Measurements from ENCODE around the gene KIAA1217. TPM values are rescaled to one million over a fixed set of nuclear protein-coding genes. Genes with fewer than 3 reads are reported as not detected.

Gene KIAA1217
- polyA plus RNA-seq, 1 of the 3 experiments (the other 2 are of a cell fraction): 7.2 TPM

DNA sequence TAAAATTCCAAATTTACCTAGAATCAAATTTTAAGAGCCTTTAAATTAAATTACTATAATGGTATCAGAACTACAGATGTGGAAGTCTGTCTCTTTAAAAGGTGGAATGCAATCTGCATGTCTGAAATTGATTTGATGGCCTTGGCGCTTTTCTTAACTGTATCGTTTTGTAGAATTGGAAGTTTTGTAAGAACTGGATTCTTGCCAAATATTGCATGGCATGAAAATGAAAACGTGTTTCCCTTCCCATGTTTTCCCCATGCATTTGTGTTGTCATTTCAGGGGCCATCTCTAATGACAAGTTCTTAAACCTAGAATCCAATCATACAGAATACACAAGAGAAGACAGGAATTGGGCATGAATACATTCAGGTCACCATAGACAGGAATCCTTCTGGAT is 162.5 kb downstream of the KIAA1217 start:
- H3K79me2 ChIP-seq (ENCODE audit: insufficient read depth): no peaks in the 10 kb centered on the region
- DNase-seq: no peak
- no peaks in the 10 kb centered on the region for H3F3A ChIP-seq (replicated peaks; ENCODE audit: insufficient read depth)
- no peaks in the 10 kb centered on the region for H4K20me1 ChIP-seq (ENCODE audit: insufficient read depth)
- ChIA-PET POLR2A (no interaction called here), CTCF (interaction anchor here (1.1 to 1.3 kb wide), 3 partner anchors 13 to 131 kb away, joined by 3 to 5 read pairs (median 3); no protein-coding TSS in a partner anchor)
- no peaks in the 10 kb centered on the region for H3K9me2 ChIP-seq
- TF ChIP-seq YY1 (IDR thresholded peaks at IDR 0.05; ENCODE audit: low read depth) (no peak), TCF12 (IDR thresholded peaks at IDR 0.05) (no peak), FOXJ3 (CRISPR knock-in tag; IDR thresholded peaks at IDR 0.05) (no peak), FOXM1 (IDR thresholded peaks at IDR 0.05; ENCODE audit: low read depth) (no peak), EZH2phosphoT487 (IDR thresholded peaks at IDR 0.05; ENCODE audit: borderline replicate concordance, low read depth) (no peak), FOSL2 (IDR thresholded peaks at IDR 0.05; ENCODE audit: borderline replicate concordance, low read depth) (no peak), NFIC (IDR thresholded peaks at IDR 0.05; ENCODE audit: borderline replicate concordance) (no peak)
- TF ChIP-seq, protein P1, sequence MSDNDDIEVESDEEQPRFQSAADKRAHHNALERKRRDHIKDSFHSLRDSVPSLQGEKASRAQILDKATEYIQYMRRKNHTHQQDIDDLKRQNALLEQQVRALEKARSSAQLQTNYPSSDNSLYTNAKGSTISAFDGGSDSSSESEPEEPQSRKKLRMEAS (IDR thresholded peaks at IDR 0.05; ENCODE audit: low read depth): no peak
- H3K27me3 ChIP-seq (ENCODE audit: insufficient read depth): no peaks in the 10 kb centered on the region
- H3K9me3 ChIP-seq: no peaks in the 10 kb centered on the region
- H3K9ac ChIP-seq: no peak overlapping the region
- 70% methylated on average over 3 of the region's 3 CpGs for WGBS (ENCODE audit: low lambda C conversion rate)
- no peaks in the 10 kb centered on the region for H3K36me3 ChIP-seq (replicated peaks in 1 of 2; ENCODE audit: control insufficient read depth in 1 of 2, insufficient read depth in 2 of 2, low read length in 1 of 2)
- H3K27ac ChIP-seq (ENCODE audit: low read depth in 2 of 2, low read length in 1 of 2): no peak overlapping the region
- peaks cover 0 to 7% of the 10 kb centered on the region in 2 experiments; a peak in 2 of 4 replicates for H3K4me1 ChIP-seq (ENCODE audit: control insufficient read depth in 1 of 2, insufficient read depth in 2 of 2, low read depth in 1 of 2, low read length in 1 of 2)
- H2AFZ ChIP-seq (ENCODE audit: low read depth): no peak overlapping the region
- no peak overlapping the region for H3K4me3 ChIP-seq (ENCODE audit: low read depth in 2 of 2, low read length in 1 of 2)
- H3K4me2 ChIP-seq: no peak overlapping the region

DNA sequence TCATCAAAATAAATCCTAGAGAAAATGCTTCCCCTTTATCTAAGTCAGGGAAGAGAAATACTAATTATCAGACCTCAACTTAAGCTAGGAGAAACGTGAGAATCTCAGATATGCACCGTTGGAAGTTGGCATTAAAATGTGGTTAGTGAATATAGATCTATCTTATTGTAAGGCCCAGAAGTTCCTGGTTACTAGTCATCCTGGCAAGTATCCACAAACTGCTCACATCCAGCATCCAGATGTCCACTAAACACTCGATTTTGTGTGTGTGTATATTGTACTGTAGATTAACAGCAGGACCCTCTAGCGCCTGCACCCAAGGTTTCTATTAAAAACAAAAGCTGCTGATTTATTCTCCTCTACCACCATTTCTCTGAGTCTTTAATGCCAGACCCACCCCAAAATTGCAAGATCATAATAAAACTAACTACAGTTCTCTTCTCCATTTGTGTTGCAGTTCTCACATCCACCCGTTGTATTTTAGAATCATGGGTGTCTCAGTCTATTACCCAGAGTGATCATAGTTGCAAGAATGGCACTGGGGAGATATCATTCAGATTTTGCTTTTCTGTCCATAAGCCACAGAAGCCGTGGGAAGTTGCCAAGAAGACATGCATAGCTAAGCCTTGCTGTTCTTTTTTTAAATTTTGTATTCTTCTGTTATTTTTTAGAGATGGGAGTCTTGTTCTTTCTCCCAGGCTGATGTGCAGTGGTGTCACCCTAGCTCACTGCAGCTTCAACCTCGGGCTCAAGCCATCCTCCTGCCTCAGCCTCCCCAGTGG is 165.4 kb downstream of the KIAA1217 start:
- peaks cover 0 to 7% of the 10 kb centered on the region in 2 experiments; a peak in 2 of 4 replicates for H3K4me1 ChIP-seq (ENCODE audit: control insufficient read depth in 1 of 2, insufficient read depth in 2 of 2, low read depth in 1 of 2, low read length in 1 of 2)
- no peaks in the 10 kb centered on the region for H3F3A ChIP-seq (replicated peaks; ENCODE audit: insufficient read depth)
- no peaks in the 10 kb centered on the region for H3K9me3 ChIP-seq
- no peaks in the 10 kb centered on the region for H4K20me1 ChIP-seq (ENCODE audit: insufficient read depth)
- H3K4me2 ChIP-seq: no peak overlapping the region
- ChIA-PET POLR2A (no interaction called here), CTCF (interaction anchor here (1.1 to 2.4 kb wide), 5 partner anchors 12 to 380 kb away, joined by 3 to 11 read pairs (median 5); no protein-coding TSS in a partner anchor)
- no peaks in the 10 kb centered on the region for H3K79me2 ChIP-seq (ENCODE audit: insufficient read depth)
- no peaks in the 10 kb centered on the region for H3K36me3 ChIP-seq (replicated peaks in 1 of 2; ENCODE audit: control insufficient read depth in 1 of 2, insufficient read depth in 2 of 2, low read length in 1 of 2)
- H3K27me3 ChIP-seq (ENCODE audit: insufficient read depth): no peaks in the 10 kb centered on the region
- DNase-seq: peak; percentile 29
- no peak overlapping the region; the same call in 1 of the 2 replicates for H2AFZ ChIP-seq (ENCODE audit: low read depth)
- no peaks in the 10 kb centered on the region for H3K9me2 ChIP-seq
- H3K9ac ChIP-seq: no peak overlapping the region
- peak overlapping the region in 1 of 2 experiments; percentile 74; a peak in 1 of 4 replicates for H3K27ac ChIP-seq (ENCODE audit: low read depth in 2 of 2, low read length in 1 of 2)
- whole genome bisulfite sequencing (ENCODE audit: low lambda C conversion rate): 42% methylated on average over 7 of the region's 7 CpGs
- H3K4me3 ChIP-seq (ENCODE audit: low read depth in 2 of 2, low read length in 1 of 2): no peak overlapping the region
- TF ChIP-seq JUND (IDR thresholded peaks at IDR 0.05): peak; percentile 19; the same call in 1 of the 2 replicates
- no peak for TF ChIP-seq GABPA (IDR thresholded peaks at IDR 0.05; ENCODE audit: low read depth)
- TF ChIP-seq NFIC (IDR thresholded peaks at IDR 0.05; ENCODE audit: borderline replicate concordance): peak; percentile 42; the same call in 1 of the 2 replicates
- no peak for TF ChIP-seq CHD2 (IDR thresholded peaks at IDR 0.05; ENCODE audit: low read length, partially characterized antibody)
- peak; percentile 18; the same call in 1 of the 2 replicates for TF ChIP-seq FOSL2 (IDR thresholded peaks at IDR 0.05; ENCODE audit: borderline replicate concordance, low read depth)
- TF ChIP-seq TCF12 (IDR thresholded peaks at IDR 0.05): peak; percentile 68
- TF ChIP-seq, protein P2, sequence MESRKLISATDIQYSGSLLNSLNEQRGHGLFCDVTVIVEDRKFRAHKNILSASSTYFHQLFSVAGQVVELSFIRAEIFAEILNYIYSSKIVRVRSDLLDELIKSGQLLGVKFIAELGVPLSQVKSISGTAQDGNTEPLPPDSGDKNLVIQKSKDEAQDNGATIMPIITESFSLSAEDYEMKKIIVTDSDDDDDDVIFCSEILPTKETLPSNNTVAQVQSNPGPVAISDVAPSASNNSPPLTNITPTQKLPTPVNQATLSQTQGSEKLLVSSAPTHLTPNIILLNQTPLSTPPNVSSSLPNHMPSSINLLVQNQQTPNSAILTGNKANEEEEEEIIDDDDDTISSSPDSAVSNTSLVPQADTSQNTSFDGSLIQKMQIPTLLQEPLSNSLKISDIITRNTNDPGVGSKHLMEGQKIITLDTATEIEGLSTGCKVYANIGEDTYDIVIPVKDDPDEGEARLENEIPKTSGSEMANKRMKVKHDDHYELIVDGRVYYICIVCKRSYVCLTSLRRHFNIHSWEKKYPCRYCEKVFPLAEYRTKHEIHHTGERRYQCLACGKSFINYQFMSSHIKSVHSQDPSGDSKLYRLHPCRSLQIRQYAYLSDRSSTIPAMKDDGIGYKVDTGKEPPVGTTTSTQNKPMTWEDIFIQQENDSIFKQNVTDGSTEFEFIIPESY (IDR thresholded peaks at IDR 0.05; ENCODE audit: borderline replicate concordance, low read depth): no peak
- no peak for TF ChIP-seq FOXJ3 (CRISPR knock-in tag; IDR thresholded peaks at IDR 0.05)
- no peak for TF ChIP-seq TAF1 (IDR thresholded peaks at IDR 0.05; ENCODE audit: borderline replicate concordance, low read depth, low read length)
